ENCODE data around the gene IFT88. TPM values are rescaled to one million over a fixed set of nuclear protein-coding genes. Genes with fewer than 3 reads are reported as not detected.

Gene IFT88
- total and polyA plus RNA-seq, 2 of the 8 experiments (the other 6 are each of a cell fraction or from before 2014, with no cell fraction given): 1.7 to 5.8 TPM

DNA sequence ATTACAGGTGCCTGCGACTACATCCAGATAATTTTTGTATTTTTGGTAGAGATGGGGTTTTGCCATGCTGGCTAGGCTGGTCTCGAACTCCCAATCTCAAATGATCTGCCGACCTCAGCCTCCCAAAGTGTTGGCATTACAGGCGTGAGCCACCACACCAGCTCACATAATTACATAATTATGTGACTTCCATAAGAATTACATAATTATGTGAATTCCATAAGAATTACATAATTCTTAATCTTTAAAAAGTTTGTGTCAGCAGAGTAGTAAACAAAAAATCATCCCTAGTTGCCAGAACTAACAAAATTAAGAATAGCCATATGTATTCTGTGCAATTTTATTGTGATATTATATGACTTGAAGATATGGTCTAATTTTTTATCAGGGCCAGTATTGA lies 25.6 kb downstream of the IFT88 start (continued):
- no peak for TF ChIP-seq SIN3A (conservative IDR thresholded peaks at IDR 0.05 in 1 of 2, IDR thresholded peaks at IDR 0.05 in 1 of 2; ENCODE audit: low read depth in 1 of 2, low read length in 2 of 2)

Data from H1 (cell line).